ENCODE results near the gene MOCS3. TPM values are rescaled to one million over a fixed set of nuclear protein-coding genes. Genes with fewer than 3 reads are reported as not detected.

Gene MOCS3
- total and polyA plus RNA-seq, 2 of the 13 experiments (the other 11 are each of a cell fraction or from before 2014, with no cell fraction given) = 3.7 to 8.4 TPM

GRCh38 chr20:50931306-50932015, 27.2 kb upstream of the MOCS3 start, which contains the start of gene ADNP (continued):
- TF ChIP-seq GTF3A (CRISPR knock-in tag; conservative IDR thresholded peaks at IDR 0.05) = peak; percentile 69; the same call in 1 of the 2 replicates
- TF ChIP-seq MED8 (CRISPR knock-in tag; IDR thresholded peaks at IDR 0.05; ENCODE audit: insufficient replicate concordance) = no peak
- TF ChIP-seq ZBTB37 (CRISPR knock-in tag; IDR thresholded peaks at IDR 0.05) = no peak
- no peak for TF ChIP-seq HNRNPLL (IDR thresholded peaks at IDR 0.05; ENCODE audit: low read depth, low read length, poor library complexity, severe bottlenecking)
- TF ChIP-seq CEBPG (CRISPR knock-in tag; IDR thresholded peaks at IDR 0.05) = peak; percentile 41
- TF ChIP-seq RFXAP (CRISPR knock-in tag; IDR thresholded peaks at IDR 0.05; ENCODE audit: borderline replicate concordance) = 0 out of 2 replicates have a peak, but pooled peaks have one; percentile 43
- peak; percentile 37; the same call in 1 of the 2 replicates for TF ChIP-seq ZFX (CRISPR knock-in tag; IDR thresholded peaks at IDR 0.05; ENCODE audit: low read depth)
- peak; percentile 97 for TF ChIP-seq ZHX2 (IDR thresholded peaks at IDR 0.05; ENCODE audit: low read depth)
- no peak for TF ChIP-seq ZHX2 (CRISPR knock-in tag; IDR thresholded peaks at IDR 0.05; ENCODE audit: borderline replicate concordance)
- TF ChIP-seq TFAP4 (IDR thresholded peaks at IDR 0.05; ENCODE audit: borderline replicate concordance, low read depth) = no peak
- no peak for TF ChIP-seq GFI1 (CRISPR knock-in tag; IDR thresholded peaks at IDR 0.05; ENCODE audit: borderline replicate concordance)
- TF ChIP-seq ZNF501 (CRISPR knock-in tag; IDR thresholded peaks at IDR 0.05) = 0 out of 2 replicates have a peak, but pooled peaks have one; percentile 57
- no peak for TF ChIP-seq ZKSCAN5 (CRISPR knock-in tag; IDR thresholded peaks at IDR 0.05)
- TF ChIP-seq ZNF232 (CRISPR knock-in tag; IDR thresholded peaks at IDR 0.05; ENCODE audit: borderline replicate concordance) = 0 out of 2 replicates have a peak, but pooled peaks have one; percentile 38
- peak; percentile 75; the same call in 1 of the 2 replicates for TF ChIP-seq ZNF225 (CRISPR knock-in tag; IDR thresholded peaks at IDR 0.05)
- TF ChIP-seq CTCF (CRISPR knock-in tag; IDR thresholded peaks at IDR 0.05) = peak; percentile 63
- TF ChIP-seq MTA1 (CRISPR knock-in tag; IDR thresholded peaks at IDR 0.05; ENCODE audit: borderline replicate concordance) = peak; percentile 72; the same call in 1 of the 2 replicates
- no peak for TF ChIP-seq ZNF781 (CRISPR knock-in tag; IDR thresholded peaks at IDR 0.05; ENCODE audit: borderline replicate concordance, not compliant biosample characterization)
- peak; percentile 78 for TF ChIP-seq ATF1 (CRISPR knock-in tag; IDR thresholded peaks at IDR 0.05)

Data from HepG2 (cell line).